ENCODE measurements around the gene IL17RD. TPM values are rescaled to one million over a fixed set of nuclear protein-coding genes. Genes with fewer than 3 reads are reported as not detected.

Gene IL17RD
- total and polyA plus RNA-seq, 10 of the 15 experiments (the other 5 are each of a cell fraction or from before 2014, with no cell fraction given), result 0.01 to 0.08 (median 0.04) TPM; not detected in 3

DNA sequence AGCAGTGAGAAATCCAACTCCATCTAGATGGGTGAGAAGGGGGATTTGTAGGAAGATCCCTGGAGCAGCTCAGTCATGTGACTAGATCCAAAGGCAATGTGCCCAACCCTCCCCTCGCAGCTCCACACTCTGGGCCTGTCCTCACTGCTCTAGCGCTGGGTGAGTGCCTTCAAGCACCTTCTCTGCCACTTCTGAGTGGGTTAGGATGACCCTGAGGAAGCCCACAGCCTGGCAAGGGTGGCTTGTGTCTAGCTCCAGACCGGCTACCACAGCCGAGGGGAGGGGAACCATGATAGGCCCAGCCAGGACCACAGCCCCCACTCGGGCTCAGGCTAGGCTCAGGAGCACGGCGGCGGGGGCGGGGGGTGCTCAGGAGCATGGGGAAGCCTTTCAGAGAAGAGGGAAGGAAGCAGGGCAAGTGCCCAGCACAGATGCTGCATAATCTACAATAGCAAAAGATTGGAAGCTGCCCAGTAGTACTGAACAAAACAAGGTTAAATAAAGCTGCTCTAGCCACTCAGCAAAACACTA lies 103.0 kb downstream of the IL17RD start (continued):
- TF ChIP-seq, protein P1, sequence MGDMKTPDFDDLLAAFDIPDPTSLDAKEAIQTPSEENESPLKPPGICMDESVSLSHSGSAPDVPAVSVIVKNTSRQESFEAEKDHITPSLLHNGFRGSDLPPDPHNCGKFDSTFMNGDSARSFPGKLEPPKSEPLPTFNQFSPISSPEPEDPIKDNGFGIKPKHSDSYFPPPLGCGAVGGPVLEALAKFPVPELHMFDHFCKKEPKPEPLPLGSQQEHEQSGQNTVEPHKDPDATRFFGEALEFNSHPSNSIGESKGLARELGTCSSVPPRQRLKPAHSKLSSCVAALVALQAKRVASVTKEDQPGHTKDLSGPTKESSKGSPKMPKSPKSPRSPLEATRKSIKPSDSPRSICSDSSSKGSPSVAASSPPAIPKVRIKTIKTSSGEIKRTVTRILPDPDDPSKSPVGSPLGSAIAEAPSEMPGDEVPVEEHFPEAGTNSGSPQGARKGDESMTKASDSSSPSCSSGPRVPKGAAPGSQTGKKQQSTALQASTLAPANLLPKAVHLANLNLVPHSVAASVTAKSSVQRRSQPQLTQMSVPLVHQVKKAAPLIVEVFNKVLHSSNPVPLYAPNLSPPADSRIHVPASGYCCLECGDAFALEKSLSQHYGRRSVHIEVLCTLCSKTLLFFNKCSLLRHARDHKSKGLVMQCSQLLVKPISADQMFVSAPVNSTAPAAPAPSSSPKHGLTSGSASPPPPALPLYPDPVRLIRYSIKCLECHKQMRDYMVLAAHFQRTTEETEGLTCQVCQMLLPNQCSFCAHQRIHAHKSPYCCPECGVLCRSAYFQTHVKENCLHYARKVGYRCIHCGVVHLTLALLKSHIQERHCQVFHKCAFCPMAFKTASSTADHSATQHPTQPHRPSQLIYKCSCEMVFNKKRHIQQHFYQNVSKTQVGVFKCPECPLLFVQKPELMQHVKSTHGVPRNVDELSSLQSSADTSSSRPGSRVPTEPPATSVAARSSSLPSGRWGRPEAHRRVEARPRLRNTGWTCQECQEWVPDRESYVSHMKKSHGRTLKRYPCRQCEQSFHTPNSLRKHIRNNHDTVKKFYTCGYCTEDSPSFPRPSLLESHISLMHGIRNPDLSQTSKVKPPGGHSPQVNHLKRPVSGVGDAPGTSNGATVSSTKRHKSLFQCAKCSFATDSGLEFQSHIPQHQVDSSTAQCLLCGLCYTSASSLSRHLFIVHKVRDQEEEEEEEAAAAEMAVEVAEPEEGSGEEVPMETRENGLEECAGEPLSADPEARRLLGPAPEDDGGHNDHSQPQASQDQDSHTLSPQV (IDR thresholded peaks at IDR 0.05), result no peak
- no peak for TF ChIP-seq IKZF1 (conservative IDR thresholded peaks at IDR 0.05)
- TF ChIP-seq YY1 (IDR thresholded peaks at IDR 0.05; ENCODE audit: low read depth, low read length), result no peak
- TF ChIP-seq, protein P2, sequence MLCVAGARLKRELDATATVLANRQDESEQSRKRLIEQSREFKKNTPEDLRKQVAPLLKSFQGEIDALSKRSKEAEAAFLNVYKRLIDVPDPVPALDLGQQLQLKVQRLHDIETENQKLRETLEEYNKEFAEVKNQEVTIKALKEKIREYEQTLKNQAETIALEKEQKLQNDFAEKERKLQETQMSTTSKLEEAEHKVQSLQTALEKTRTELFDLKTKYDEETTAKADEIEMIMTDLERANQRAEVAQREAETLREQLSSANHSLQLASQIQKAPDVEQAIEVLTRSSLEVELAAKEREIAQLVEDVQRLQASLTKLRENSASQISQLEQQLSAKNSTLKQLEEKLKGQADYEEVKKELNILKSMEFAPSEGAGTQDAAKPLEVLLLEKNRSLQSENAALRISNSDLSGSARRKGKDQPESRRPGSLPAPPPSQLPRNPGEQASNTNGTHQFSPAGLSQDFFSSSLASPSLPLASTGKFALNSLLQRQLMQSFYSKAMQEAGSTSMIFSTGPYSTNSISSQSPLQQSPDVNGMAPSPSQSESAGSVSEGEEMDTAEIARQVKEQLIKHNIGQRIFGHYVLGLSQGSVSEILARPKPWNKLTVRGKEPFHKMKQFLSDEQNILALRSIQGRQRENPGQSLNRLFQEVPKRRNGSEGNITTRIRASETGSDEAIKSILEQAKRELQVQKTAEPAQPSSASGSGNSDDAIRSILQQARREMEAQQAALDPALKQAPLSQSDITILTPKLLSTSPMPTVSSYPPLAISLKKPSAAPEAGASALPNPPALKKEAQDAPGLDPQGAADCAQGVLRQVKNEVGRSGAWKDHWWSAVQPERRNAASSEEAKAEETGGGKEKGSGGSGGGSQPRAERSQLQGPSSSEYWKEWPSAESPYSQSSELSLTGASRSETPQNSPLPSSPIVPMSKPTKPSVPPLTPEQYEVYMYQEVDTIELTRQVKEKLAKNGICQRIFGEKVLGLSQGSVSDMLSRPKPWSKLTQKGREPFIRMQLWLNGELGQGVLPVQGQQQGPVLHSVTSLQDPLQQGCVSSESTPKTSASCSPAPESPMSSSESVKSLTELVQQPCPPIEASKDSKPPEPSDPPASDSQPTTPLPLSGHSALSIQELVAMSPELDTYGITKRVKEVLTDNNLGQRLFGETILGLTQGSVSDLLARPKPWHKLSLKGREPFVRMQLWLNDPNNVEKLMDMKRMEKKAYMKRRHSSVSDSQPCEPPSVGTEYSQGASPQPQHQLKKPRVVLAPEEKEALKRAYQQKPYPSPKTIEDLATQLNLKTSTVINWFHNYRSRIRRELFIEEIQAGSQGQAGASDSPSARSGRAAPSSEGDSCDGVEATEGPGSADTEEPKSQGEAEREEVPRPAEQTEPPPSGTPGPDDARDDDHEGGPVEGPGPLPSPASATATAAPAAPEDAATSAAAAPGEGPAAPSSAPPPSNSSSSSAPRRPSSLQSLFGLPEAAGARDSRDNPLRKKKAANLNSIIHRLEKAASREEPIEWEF (IDR thresholded peaks at IDR 0.05; ENCODE audit: insufficient replicate concordance, low read depth, low read length), result no peak
- TF ChIP-seq DPF2 (IDR thresholded peaks at IDR 0.05), result no peak
- TF ChIP-seq GATAD2B (conservative IDR thresholded peaks at IDR 0.05; ENCODE audit: low read depth), result no peak

Data from GM12878 (cell line).